OCI-LY1 (cell line): ENCODE results near the gene REXO2.

ENCODE experiments used
- H2AFZ ChIP-seq: fragments of 200-600 bp; sonication (generic), shearing (Covaris generic); 2 replicates; pipeline ENCODE4 v1.6.0; 2014; ENCODE audit warnings: antibody characterized with exemption, mild to moderate bottlenecking, low read length
- H3F3A ChIP-seq: fragments of 200-600 bp; sonication (generic), shearing (Covaris generic); 2 replicates; pipeline ENCODE4 v1.6.0; 2014; ENCODE audit warnings: mild to moderate bottlenecking, antibody characterized with exemption, low read length, moderate library complexity; ENCODE audit not compliant: insufficient read depth
- H3K27ac ChIP-seq: fragments of 200-600 bp; sonication (generic); 2 replicates; pipeline ENCODE4 v1.5.1; 2014; ENCODE audit warnings: low read length, mixed run types, mild to moderate bottlenecking, low read depth; ENCODE audit not compliant: poor library complexity, severe bottlenecking
- H3K27me3 ChIP-seq: fragments of 200-600 bp; sonication (generic); 2 replicates; pipeline ENCODE4 v1.6.0; 2014; ENCODE audit warnings: antibody characterized with exemption, mild to moderate bottlenecking, low read length, moderate library complexity; ENCODE audit not compliant: insufficient read depth
- H3K36me3 ChIP-seq: fragments of 200-600 bp; sonication (generic); 2 replicates; pipeline ENCODE4 v1.6.1; 2014; ENCODE audit warnings: mild to moderate bottlenecking, antibody characterized with exemption, low read length, moderate library complexity, mixed read lengths; ENCODE audit not compliant: insufficient read depth
- H3K4me1 ChIP-seq: fragments of 200-600 bp; sonication (generic); 2 replicates; pipeline ENCODE4 v1.5.1; 2014; ENCODE audit warnings: mild to moderate bottlenecking, low read length, moderate library complexity; ENCODE audit not compliant: insufficient read depth, severe bottlenecking
- H3K4me2 ChIP-seq: fragments of 200-600 bp; sonication (generic), shearing (Covaris generic); 2 replicates; pipeline ENCODE4 v1.6.1; 2014; ENCODE audit warnings: low read length
- H3K4me3 ChIP-seq: fragments of 200-600 bp; sonication (generic); 2 replicates; pipeline ENCODE4 v1.5.1; 2014; ENCODE audit warnings: low read length, low read depth, mild to moderate bottlenecking, mixed read lengths; ENCODE audit not compliant: poor library complexity, severe bottlenecking
- H3K79me2 ChIP-seq: fragments of 200-600 bp; shearing (Covaris generic); 2 replicates; pipeline ENCODE4 v1.6.1; 2016; ENCODE audit warnings: mixed run types, low read length, mixed read lengths; ENCODE audit not compliant: insufficient read depth
- H3K9ac ChIP-seq: fragments of 200-600 bp; sonication (generic), shearing (Covaris generic); 2 replicates; pipeline ENCODE4 v1.6.1; 2014; ENCODE audit warnings: mild to moderate bottlenecking, low read length, mixed read lengths
- H3K9me2 ChIP-seq: fragments of 200-600 bp; sonication (generic), shearing (Covaris generic); 2 replicates; pipeline ENCODE4 v1.6.1; 2014; ENCODE audit warnings: low read depth, mild to moderate bottlenecking, low read length, mixed read lengths
- H3K9me3 ChIP-seq: fragments of 200-600 bp; shearing (Covaris generic); 2 replicates; pipeline ENCODE4 v1.6.1; 2014; ENCODE audit warnings: low read length, mixed read lengths
- H4K20me1 ChIP-seq: fragments of 200-600 bp; sonication (generic), shearing (Covaris generic); 2 replicates; pipeline ENCODE4 v1.6.0; 2016; ENCODE audit warnings: mild to moderate bottlenecking, low read length; ENCODE audit not compliant: insufficient read depth
- EZH2 ChIP-seq: fragments of 200-600 bp; sonication (generic), shearing (Covaris generic); IDR thresholded peaks from 2 replicates; pipeline ENCODE4 v1.8.0; 2017; ENCODE audit warnings: borderline replicate concordance, mixed run types, mild to moderate bottlenecking, antibody characterized with exemption, low read length, moderate library complexity, mixed read lengths
- TF ChIP-seq, protein P1 (sequence below): fragments of 200-600 bp; sonication (generic), shearing (Covaris generic); IDR thresholded peaks from 2 replicates; pipeline ENCODE4 v1.5.1; 2017; ENCODE audit warnings: mild to moderate bottlenecking, antibody characterized with exemption, low read length, moderate library complexity, mixed read lengths

Gene REXO2

DNA sequence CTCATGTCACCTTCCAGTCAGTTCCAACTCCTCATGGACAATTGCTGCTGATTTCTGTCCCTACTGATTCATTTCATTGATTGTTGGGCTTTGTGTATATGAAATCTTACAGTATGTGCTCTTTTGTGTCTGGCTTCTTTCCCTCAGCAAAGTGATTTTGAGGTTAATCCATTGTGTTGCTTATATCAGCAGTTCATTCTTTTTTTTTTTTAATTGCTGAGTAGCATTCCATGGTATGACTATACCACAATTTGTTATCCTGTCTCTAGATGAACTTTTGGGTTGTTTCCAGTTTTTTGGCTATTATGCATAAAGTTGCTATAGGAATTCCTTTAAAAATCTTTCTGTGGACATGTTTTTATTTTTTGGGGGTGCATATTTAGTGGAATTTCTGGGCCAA, 60.5 kb downstream of the REXO2 start:
- H3K36me3 ChIP-seq: no peaks in the 10 kb centered on the region
- H3K27me3 ChIP-seq: no peaks in the 10 kb centered on the region
- TF ChIP-seq, protein P1, sequence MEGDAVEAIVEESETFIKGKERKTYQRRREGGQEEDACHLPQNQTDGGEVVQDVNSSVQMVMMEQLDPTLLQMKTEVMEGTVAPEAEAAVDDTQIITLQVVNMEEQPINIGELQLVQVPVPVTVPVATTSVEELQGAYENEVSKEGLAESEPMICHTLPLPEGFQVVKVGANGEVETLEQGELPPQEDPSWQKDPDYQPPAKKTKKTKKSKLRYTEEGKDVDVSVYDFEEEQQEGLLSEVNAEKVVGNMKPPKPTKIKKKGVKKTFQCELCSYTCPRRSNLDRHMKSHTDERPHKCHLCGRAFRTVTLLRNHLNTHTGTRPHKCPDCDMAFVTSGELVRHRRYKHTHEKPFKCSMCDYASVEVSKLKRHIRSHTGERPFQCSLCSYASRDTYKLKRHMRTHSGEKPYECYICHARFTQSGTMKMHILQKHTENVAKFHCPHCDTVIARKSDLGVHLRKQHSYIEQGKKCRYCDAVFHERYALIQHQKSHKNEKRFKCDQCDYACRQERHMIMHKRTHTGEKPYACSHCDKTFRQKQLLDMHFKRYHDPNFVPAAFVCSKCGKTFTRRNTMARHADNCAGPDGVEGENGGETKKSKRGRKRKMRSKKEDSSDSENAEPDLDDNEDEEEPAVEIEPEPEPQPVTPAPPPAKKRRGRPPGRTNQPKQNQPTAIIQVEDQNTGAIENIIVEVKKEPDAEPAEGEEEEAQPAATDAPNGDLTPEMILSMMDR: no peak
- TF ChIP-seq EZH2: no peak
- no peaks in the 10 kb centered on the region for H3K4me1 ChIP-seq
- no peak overlapping the region for H2AFZ ChIP-seq
- H3K79me2 ChIP-seq: no peaks in the 10 kb centered on the region
- no peaks in the 10 kb centered on the region for H3K9me2 ChIP-seq
- no peak overlapping the region for H3K4me2 ChIP-seq
- no peaks in the 10 kb centered on the region for H3K9me3 ChIP-seq
- H3K4me3 ChIP-seq: no peak overlapping the region
- H4K20me1 ChIP-seq: no peaks in the 10 kb centered on the region
- H3K9ac ChIP-seq: no peak overlapping the region
- no peak overlapping the region for H3K27ac ChIP-seq
- H3F3A ChIP-seq: no peaks in the 10 kb centered on the region
